Astrocyte (in vitro differentiated cells and primary cell): Measurements from ENCODE around the gene SLC36A3.

Source experiments
- EZH2 ChIP-seq: IDR thresholded peaks from 2 replicates; pipeline ENCODE4 v1.6.1; 2012; ENCODE audit warnings: mild to moderate bottlenecking, low read length, inconsistent platforms; ENCODE audit not compliant: insufficient read depth
- TF ChIP-seq, protein P1 (sequence below): IDR thresholded peaks from 2 replicates; pipeline ENCODE4 v1.5.1; 2011; ENCODE audit warnings: low read depth, mild to moderate bottlenecking, inconsistent platforms, low read length, moderate library complexity; ENCODE audit not compliant: insufficient read depth

DNA sequence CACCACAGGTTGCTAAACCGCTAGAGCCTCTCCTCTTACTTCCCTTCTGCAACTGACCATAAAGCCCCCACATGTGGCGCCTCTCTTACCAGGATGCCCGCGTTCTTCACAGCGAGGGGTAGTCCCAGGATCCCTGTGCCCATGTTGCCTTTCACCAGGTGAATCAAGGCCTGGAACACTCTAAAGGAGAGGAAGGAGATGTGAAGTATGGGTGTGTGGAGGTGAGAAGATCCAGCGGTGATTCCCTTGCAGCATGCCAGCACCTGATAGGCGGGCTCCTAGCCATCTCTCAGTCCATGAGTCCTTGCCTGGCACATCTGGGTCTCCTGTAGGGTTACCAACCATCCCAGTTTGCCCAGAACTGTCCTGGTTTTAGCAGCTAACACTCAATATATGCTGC is 40.5 kb upstream of the SLC36A3 start:
- no peak for TF ChIP-seq EZH2
- TF ChIP-seq, protein P1, sequence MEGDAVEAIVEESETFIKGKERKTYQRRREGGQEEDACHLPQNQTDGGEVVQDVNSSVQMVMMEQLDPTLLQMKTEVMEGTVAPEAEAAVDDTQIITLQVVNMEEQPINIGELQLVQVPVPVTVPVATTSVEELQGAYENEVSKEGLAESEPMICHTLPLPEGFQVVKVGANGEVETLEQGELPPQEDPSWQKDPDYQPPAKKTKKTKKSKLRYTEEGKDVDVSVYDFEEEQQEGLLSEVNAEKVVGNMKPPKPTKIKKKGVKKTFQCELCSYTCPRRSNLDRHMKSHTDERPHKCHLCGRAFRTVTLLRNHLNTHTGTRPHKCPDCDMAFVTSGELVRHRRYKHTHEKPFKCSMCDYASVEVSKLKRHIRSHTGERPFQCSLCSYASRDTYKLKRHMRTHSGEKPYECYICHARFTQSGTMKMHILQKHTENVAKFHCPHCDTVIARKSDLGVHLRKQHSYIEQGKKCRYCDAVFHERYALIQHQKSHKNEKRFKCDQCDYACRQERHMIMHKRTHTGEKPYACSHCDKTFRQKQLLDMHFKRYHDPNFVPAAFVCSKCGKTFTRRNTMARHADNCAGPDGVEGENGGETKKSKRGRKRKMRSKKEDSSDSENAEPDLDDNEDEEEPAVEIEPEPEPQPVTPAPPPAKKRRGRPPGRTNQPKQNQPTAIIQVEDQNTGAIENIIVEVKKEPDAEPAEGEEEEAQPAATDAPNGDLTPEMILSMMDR = no peak
